Esophagus (tissue), 2 donors: ENCODE data around the gene PTPRM. TPM values are rescaled to one million over a fixed set of nuclear protein-coding genes. Genes with fewer than 3 reads are reported as not detected.

Experiments
- H3K27ac ChIP-seq, 2 donors: one replicate each; pipeline ENCODE4 v1.5.1; 2013; ENCODE audit warnings: low read depth in 2 of 2, mild to moderate bottlenecking in 2 of 2, inconsistent platforms in 1 of 2, low read length in 1 of 2, moderate library complexity in 1 of 2
- H3K27me3 ChIP-seq, 2 donors: one replicate each; pipeline ENCODE4 v1.6.1; 2013; ENCODE audit warnings: low read length in 2 of 2, control low read depth in 1 of 2, mild to moderate bottlenecking in 1 of 2; ENCODE audit not compliant: insufficient read depth in 2 of 2, control insufficient read depth in 1 of 2
- H3K36me3 ChIP-seq, 2 donors: one replicate each; pipeline ENCODE4 v1.6.1; 2013; ENCODE audit warnings: low read length in 1 of 2; ENCODE audit not compliant: control insufficient read depth in 2 of 2, insufficient read depth in 2 of 2
- H3K4me1 ChIP-seq, 2 donors: one replicate each; pipeline ENCODE4 v1.6.1; 2013; ENCODE audit warnings: low read length in 1 of 2; ENCODE audit not compliant: control insufficient read depth in 2 of 2, insufficient read depth in 2 of 2
- H3K4me3 ChIP-seq, 2 donors: one replicate each; pipeline ENCODE4 v1.5.1; 2013; ENCODE audit warnings: low read length in 2 of 2, mild to moderate bottlenecking in 2 of 2, low read depth in 1 of 2, moderate library complexity in 1 of 2
- H3K9me3 ChIP-seq, 2 donors: one replicate each; pipeline ENCODE4 v1.6.1; 2013; ENCODE audit warnings: mild to moderate bottlenecking in 2 of 2, low read depth in 1 of 2, low read length in 1 of 2, moderate library complexity in 1 of 2; ENCODE audit not compliant: control insufficient read depth in 2 of 2, insufficient read depth in 1 of 2
- WGBS, 2 donors: extraction: QIAGEN DNeasy Blood & Tissue Kit; methylation state at CpG; one replicate each; pipeline ENCODE4 v1.1.7; 2013; 5-methylcytosine and 5-hydroxymethylcytosine counted together
- polyA plus RNA-seq, 2 donors: library from polyadenylated mRNA; stranded (reverse); fragments of 200-250 nt; gene quantifications; one replicate each; pipeline ENCODE4 v1.2.3, GENCODE V29; 2013
- donor health status: healthy with polysubstance abuse.
- donor health status: Bipolar disorder and iron deficiency.

PTPRM gene
- polyA plus RNA-seq, 2 donors = 6.3 to 10.4 TPM

DNA sequence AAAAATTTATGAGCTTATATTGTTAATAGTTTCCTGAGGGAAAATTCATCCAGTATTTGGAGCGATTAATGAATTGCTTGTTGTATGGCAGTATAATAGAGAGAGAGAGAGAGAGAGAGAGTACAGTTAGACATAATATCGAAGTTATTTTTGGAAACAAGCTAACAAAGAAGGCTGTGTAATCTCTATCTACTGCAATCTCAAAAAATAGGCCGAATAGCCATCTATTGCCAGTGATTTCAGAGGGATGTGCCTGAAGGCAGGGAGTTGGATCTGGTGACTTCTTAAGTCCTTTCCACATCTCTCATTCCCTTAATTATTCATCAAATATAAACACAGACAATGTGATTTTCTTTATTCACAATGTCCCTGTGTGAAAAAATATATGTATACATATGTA is 609.0 kb downstream of the PTPRM start:
- Histone ChIP-seq H3K27ac (no peak overlapping the region), H3K4me1 (no peaks in the 10 kb centered on the region), H3K27me3 (no peaks in the 10 kb centered on the region), H3K9me3 (no peaks in the 10 kb centered on the region), H3K4me3 (no peak overlapping the region), H3K36me3 (no peaks in the 10 kb centered on the region)
- WGBS, 2 donors = 63 to 65% methylated on average over 3 of the region's 3 CpGs

- H3K27me3 ChIP-seq = no peaks in the 10 kb centered on the region
- H3K27ac ChIP-seq = no peak overlapping the region
- no peak overlapping the region for H3K4me3 ChIP-seq
- H3K9me3 ChIP-seq = no peaks in the 10 kb centered on the region
- 44 to 60% methylated on average over 4 of the region's 4 CpGs for WGBS, 2 donors
- no peaks in the 10 kb centered on the region for H3K36me3 ChIP-seq
- H3K4me1 ChIP-seq = no peaks in the 10 kb centered on the region
Observed at GRCh38 chr18:8176554-8176953, 609.4 kb downstream of the PTPRM start.

DNA sequence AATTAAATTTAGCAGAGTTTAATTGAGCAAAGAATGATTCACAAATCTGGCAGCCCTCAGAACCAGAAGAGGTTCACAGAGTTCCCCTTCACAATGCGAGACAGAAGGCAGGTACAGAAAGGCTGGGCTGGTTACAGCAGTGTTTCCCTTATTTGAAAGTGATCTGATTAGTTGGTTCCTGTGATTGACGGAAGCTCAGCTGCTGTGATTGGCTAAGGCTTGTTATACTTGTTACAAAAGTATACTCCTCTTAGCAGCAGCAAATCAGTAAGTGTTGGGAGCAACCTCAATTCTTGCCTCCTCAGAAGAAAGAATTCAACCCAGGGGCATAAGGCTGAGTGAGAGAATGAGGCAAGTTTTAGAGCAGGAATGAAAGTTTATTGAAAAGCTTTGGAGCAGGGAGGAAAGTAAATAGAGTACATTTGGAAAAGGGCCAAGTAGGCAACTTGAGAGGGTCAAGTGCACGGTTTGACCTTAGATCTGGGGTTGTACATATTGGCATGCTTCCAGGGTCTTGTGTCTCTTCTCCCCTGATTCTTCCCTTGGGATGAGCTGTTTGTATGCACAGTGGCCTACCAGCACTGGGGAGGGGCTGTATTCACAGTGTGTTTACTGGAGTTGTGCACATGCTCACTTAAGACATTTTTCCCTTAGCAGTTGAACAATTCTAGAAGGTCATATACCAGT is 610.4 kb downstream of the PTPRM start:
- 32 to 35% methylated on average over 3 of the region's 3 CpGs for WGBS, 2 donors

GRCh38 chr18:8186413-8186812 is 619.3 kb downstream of the PTPRM start:
- H3K27me3 ChIP-seq = no peaks in the 10 kb centered on the region
- WGBS, 2 donors = 72 to 73% methylated on average over 2 of the region's 2 CpGs
- no peak overlapping the region for H3K4me3 ChIP-seq
- no peaks in the 10 kb centered on the region for H3K9me3 ChIP-seq
- H3K4me1 ChIP-seq = no peaks in the 10 kb centered on the region
- no peak overlapping the region for H3K27ac ChIP-seq
- peaks cover 2% of the 10 kb centered on the region in 2 donors for H3K36me3 ChIP-seq

More for the DNA sequence above, 610.4 kb downstream of the PTPRM start:
- Histone ChIP-seq H3K27ac (no peak overlapping the region), H3K4me3 (no peak overlapping the region), H3K9me3 (no peaks in the 10 kb centered on the region), H3K4me1 (no peaks in the 10 kb centered on the region), H3K27me3 (no peaks in the 10 kb centered on the region), H3K36me3 (no peaks in the 10 kb centered on the region)

- Histone ChIP-seq H3K9me3 (no peaks in the 10 kb centered on the region), H3K4me3 (no peak overlapping the region), H3K4me1 (no peaks in the 10 kb centered on the region), H3K36me3 (peaks cover 2% of the 10 kb centered on the region in 2 donors), H3K27me3 (no peaks in the 10 kb centered on the region), H3K27ac (no peak overlapping the region)
- 78 to 92% methylated on average over 7 of the region's 7 CpGs for WGBS, 2 donors
Observed at GRCh38 chr18:8188184-8188583, 621.1 kb downstream of the PTPRM start.

- WGBS, 2 donors = 88 to 89% methylated on average over 3 of the region's 3 CpGs
Observed at GRCh38 chr18:8190980-8191379, 623.9 kb downstream of the PTPRM start.

DNA sequence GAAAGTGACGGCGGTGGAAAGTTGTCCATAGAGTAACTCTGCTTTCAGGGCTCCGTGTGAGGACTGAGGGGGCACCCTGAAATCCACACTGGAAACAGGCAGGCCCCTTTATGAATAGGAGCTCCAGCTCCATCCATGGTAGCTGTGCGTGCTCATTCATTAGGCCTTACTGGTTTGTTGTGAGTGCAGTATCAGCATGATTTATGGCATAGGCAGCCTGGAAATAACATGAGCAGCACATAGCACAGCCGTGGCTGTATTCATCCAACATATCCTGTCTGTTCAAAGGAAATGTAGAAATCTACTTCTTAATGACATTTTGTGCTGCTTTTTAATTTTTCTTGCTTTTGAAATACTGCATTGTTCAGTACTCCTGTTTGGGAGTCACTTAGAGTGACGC is 627.3 kb downstream of the PTPRM start:
- Histone ChIP-seq H3K27ac (no peak overlapping the region), H3K9me3 (no peaks in the 10 kb centered on the region), H3K4me3 (no peak overlapping the region), H3K4me1 (no peaks in the 10 kb centered on the region), H3K36me3 (no peaks in the 10 kb centered on the region), H3K27me3 (no peaks in the 10 kb centered on the region)
- WGBS, 2 donors = 90% methylated on average over 6 of the region's 6 CpGs

More at GRCh38 chr18:8190980-8191379, 623.9 kb downstream of the PTPRM start:
- peaks cover 0 to 2% of the 10 kb centered on the region in 2 donors for H3K36me3 ChIP-seq
- no peak overlapping the region for H3K27ac ChIP-seq
- H3K27me3 ChIP-seq = no peaks in the 10 kb centered on the region
- no peaks in the 10 kb centered on the region for H3K9me3 ChIP-seq
- no peak overlapping the region for H3K4me3 ChIP-seq
- H3K4me1 ChIP-seq = no peaks in the 10 kb centered on the region

- H3K27me3 ChIP-seq = no peaks in the 10 kb centered on the region
- H3K27ac ChIP-seq = no peak overlapping the region
- no peaks in the 10 kb centered on the region for H3K9me3 ChIP-seq
- H3K4me1 ChIP-seq = no peaks in the 10 kb centered on the region
- no peaks in the 10 kb centered on the region for H3K36me3 ChIP-seq
- 81 to 87% methylated on average over 4 of the region's 4 CpGs for WGBS, 2 donors
- H3K4me3 ChIP-seq = no peak overlapping the region
Observed at GRCh38 chr18:8196238-8196637, 629.1 kb downstream of the PTPRM start.

GRCh38 chr18:8197499-8197898 is 630.4 kb downstream of the PTPRM start:
- H3K4me3 ChIP-seq = no peak overlapping the region
- no peaks in the 10 kb centered on the region for H3K4me1 ChIP-seq
- H3K36me3 ChIP-seq = no peaks in the 10 kb centered on the region
- no peak overlapping the region for H3K27ac ChIP-seq
- no peaks in the 10 kb centered on the region for H3K9me3 ChIP-seq
- 90 to 91% methylated on average over 5 of the region's 5 CpGs for WGBS, 2 donors
- no peaks in the 10 kb centered on the region for H3K27me3 ChIP-seq

DNA sequence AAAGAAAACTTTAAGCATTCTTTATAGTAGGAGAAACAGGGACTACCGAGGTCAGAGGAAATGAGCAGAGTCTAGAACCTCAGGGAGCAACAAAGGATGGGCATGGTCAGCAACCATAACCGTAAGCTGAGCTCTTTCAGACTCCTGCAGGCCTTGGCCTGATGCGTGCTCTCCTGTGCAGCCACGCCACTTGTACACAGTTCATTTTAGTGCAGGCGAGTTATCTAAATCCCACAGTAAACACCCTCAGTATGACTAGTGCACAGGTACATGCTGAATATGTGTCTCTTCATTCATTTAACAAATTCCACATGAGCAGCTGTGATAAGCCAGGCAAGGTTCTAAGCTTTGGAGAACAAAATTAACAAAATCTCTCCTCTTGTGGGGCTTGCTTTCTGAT is 640.9 kb downstream of the PTPRM start:
- WGBS, 2 donors = 81 to 86% methylated on average over 5 of the region's 5 CpGs
- H3K36me3 ChIP-seq = no peaks in the 10 kb centered on the region
- H3K27ac ChIP-seq = no peak overlapping the region
- no peaks in the 10 kb centered on the region for H3K27me3 ChIP-seq
- H3K4me1 ChIP-seq = no peaks in the 10 kb centered on the region
- H3K4me3 ChIP-seq = no peak overlapping the region
- H3K9me3 ChIP-seq = no peaks in the 10 kb centered on the region
